Measurements from ENCODE around the gene SSX2IP. TPM values are rescaled to one million over a fixed set of nuclear protein-coding genes. Genes with fewer than 3 reads are reported as not detected.

SSX2IP gene
- total RNA-seq, 4 donors from 2014 or later: 1.5 to 3.9 (median 3.2) TPM

DNA sequence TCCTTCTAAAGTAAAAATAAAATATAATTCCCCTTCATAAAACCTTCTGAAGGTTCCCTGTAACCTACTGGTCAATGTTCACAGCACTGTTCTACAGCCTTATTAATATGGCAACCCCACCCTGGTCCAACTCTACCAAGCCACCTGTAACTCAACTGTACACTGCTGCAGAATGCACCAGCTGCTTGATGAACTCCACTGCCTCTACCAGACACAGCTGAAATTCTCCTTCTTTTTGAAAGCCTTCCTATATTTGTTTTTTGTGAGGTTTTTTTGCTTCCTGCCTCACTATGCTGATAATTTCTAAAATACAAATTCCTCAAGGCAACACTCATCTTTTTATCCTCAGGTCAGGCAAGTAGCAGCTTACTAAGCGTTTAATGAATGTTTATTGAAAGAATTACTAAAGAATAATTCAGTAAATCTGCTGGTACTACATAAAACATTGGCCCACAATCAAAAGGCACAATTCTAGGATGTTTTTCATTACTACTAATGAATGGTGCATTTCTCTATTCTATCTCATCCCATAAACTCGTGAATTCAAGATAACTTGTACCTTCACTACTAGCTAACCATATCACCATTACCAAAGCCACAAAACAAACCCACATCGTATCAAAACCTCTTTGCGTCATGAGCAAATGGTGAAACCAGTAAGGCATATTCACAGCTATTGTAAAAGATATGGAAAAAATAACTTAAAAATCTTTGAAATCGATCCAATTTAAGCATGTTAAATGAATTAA is 2.4 kb downstream of the SSX2IP start:
- TF ChIP-seq, protein P1, sequence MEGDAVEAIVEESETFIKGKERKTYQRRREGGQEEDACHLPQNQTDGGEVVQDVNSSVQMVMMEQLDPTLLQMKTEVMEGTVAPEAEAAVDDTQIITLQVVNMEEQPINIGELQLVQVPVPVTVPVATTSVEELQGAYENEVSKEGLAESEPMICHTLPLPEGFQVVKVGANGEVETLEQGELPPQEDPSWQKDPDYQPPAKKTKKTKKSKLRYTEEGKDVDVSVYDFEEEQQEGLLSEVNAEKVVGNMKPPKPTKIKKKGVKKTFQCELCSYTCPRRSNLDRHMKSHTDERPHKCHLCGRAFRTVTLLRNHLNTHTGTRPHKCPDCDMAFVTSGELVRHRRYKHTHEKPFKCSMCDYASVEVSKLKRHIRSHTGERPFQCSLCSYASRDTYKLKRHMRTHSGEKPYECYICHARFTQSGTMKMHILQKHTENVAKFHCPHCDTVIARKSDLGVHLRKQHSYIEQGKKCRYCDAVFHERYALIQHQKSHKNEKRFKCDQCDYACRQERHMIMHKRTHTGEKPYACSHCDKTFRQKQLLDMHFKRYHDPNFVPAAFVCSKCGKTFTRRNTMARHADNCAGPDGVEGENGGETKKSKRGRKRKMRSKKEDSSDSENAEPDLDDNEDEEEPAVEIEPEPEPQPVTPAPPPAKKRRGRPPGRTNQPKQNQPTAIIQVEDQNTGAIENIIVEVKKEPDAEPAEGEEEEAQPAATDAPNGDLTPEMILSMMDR (IDR thresholded peaks at IDR 0.05; ENCODE audit: low read depth): no peak

DNA sequence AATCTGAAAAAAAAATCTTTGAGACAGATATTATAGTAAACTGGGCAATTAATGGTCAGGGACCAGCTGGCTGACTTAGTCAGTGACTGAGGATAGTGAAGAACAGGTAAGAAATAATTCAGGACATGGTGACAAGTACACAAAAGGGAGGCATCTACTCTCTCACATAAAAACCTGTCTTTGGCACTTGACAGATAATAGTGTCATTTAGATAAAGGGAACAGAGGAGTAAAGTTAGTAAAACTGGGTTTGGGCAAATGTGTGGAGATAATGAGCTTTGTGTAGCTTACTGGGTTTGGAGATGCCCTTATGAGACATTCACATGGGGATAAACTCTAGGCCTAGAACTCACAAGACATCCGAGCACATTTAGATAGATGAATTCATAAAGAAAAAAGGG is 4.0 kb downstream of the SSX2IP start:
- TF ChIP-seq, protein P1 (IDR thresholded peaks at IDR 0.05; ENCODE audit: low read depth): no peak

DNA sequence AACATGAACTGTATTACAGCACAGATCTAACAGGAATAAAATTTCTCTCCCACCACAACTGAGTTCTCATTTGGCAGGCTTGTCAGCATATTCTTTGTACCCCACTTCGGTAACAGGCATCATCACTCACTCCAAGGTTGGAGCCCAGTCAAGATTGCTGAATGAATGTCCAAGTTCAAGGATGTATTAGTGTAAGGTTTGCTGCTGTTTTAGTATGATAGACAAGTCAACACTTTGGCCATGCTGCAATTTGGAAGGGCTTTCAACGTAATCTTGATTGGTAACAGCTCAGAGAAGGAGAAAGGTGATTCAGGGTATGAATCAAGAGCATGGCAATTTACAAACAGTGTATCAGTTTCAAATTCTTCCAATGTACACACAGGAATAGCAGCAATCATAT is 6.8 kb downstream of the SSX2IP start:
- TF ChIP-seq, protein P1 (IDR thresholded peaks at IDR 0.05; ENCODE audit: low read depth): no peak

DNA sequence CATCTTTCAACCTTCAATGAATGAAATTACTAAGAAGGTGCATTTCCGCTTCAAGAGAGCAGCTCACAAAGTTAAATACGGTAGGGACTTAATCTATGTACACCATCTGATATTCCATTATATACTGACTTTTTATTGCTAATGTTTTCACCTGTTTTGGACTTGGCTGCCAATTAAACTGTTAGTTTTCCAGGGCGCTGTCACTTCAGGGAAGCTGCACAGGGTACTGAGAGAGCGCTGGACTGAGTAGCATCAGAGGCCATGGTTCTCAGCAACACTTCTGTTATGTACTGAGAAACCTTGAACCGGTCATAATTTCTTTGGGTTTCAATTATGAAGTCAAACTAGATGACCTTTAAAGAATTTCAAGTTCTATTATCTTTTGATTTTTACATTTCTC is 8.2 kb downstream of the SSX2IP start:
- TF ChIP-seq, protein P1 (IDR thresholded peaks at IDR 0.05; ENCODE audit: low read depth): no peak

DNA sequence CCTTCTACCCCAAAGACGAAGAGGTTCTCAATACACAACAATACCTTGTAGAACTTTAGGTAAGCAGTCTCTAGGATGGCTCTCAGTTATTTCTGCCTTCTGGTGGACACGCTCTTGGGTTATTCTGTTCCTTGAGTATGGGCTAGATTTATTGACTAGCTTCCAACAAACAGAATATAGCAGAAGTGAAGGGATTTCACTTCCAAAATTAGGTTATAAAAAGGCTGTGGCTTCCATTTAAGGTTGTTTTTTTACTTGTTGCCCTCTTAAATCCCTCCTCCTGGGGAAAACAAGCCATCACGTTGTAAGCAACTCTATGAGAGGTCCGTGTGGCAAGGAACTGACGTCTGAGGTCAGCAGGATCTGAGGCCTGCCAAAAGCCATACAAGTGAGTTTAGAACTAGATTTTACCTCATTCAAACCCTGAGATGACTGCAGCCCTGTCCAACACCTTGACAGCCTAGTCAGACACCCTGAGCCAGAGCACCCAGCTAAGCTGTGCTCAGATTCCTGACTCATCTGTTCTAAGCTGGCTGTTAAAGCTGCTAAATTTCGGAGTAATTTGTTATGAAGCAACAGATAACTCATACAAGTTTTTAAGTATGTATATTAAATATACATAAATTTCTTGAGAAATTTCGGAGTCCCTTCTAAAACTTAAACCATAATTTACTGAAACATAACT is 12.7 kb downstream of the SSX2IP start:
- TF ChIP-seq, protein P1 (IDR thresholded peaks at IDR 0.05; ENCODE audit: low read depth): no peak

DNA sequence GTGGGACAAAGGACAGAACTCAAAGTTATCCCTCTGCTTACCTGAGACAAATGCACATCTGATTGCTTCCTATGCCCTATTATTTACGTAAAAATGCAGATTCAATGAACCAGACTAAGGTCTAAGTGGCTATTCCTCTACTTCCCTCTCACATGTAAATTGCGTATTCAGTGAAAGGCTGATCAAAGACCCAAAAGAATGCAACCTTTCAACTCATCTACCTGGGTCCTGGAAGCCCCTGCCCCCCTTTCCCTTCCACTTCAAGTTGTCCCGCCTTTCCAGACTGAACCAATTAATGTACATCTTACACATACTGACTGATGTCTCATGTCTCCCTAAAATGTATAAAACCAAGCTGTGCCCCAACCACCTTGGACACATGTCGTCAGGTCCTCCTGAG is 14.6 kb downstream of the SSX2IP start:
- TF ChIP-seq, protein P1 (IDR thresholded peaks at IDR 0.05; ENCODE audit: low read depth): no peak

DNA sequence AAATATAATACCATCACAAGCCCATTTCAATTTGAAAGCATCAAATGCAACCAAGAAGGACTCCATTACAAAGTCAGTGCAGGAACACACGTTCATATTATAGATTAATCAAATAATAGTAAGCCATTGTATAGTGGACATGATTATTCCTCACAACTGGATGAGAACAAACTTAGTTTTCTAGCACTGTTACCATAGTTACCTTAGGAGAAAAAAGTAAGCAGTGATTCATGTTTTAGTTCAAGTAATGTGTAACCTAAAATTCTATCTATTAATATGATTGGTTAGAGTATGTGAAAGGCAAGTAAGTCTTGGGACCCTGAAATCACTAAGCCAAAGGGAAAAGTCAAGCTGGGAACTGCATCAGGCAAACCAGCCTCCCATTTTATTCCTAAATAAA is 15.2 kb downstream of the SSX2IP start:
- TF ChIP-seq, protein P1 (IDR thresholded peaks at IDR 0.05; ENCODE audit: low read depth): no peak
